Mesendoderm (in vitro differentiated cells): ENCODE results near the gene SEPTIN1.
"Not testable (repeated sequence)": the region's sequence is repeated elsewhere in the genome, so short reads cannot be mapped to it uniquely, and the experiment has no call there.

Source experiments
- DNase-seq: peaks from one replicate; pipeline ENCODE4 v3.0.0; 2013
- H2AK5ac ChIP-seq: 2 replicates; pipeline ENCODE4 v1.6.1; 2013; ENCODE audit warnings: low read length, inconsistent platforms
- H2BK120ac ChIP-seq: 2 replicates; pipeline ENCODE4 v1.6.1; 2013; ENCODE audit warnings: low read depth, mild to moderate bottlenecking, low read length, moderate library complexity, mixed read lengths
- H2BK15ac ChIP-seq: replicated peaks from 2 replicates; pipeline ENCODE4 v1.6.1; 2013; ENCODE audit warnings: low read depth, mild to moderate bottlenecking, moderate library complexity
- H2BK5ac ChIP-seq: 2 replicates; pipeline ENCODE4 v1.6.1; 2013; ENCODE audit warnings: low read length, inconsistent platforms
- H3K18ac ChIP-seq: 2 replicates; pipeline ENCODE4 v1.6.1; 2013; ENCODE audit warnings: mild to moderate bottlenecking, low read length, mixed read lengths
- H3K23ac ChIP-seq: one replicate; pipeline ENCODE4 v1.6.1; 2013; ENCODE audit warnings: low read length
- H3K27ac ChIP-seq: 2 replicates; pipeline ENCODE4 v1.5.1; 2013; ENCODE audit warnings: low read depth, mild to moderate bottlenecking, inconsistent platforms, low read length, moderate library complexity
- H3K27me3 ChIP-seq: 2 replicates; pipeline ENCODE4 v1.6.1; 2013; ENCODE audit warnings: low read length, control low read depth, mild to moderate bottlenecking, inconsistent platforms; ENCODE audit not compliant: insufficient read depth, poor library complexity
- H3K36me3 ChIP-seq: 2 replicates; pipeline ENCODE4 v1.6.1; 2013; ENCODE audit warnings: low read length, inconsistent platforms; ENCODE audit not compliant: control insufficient read depth, insufficient read depth
- H3K4ac ChIP-seq: one replicate; pipeline ENCODE4 v1.6.1; 2013; ENCODE audit warnings: low read depth, mild to moderate bottlenecking, low read length, moderate library complexity
- H3K4me1 ChIP-seq: 2 replicates; pipeline ENCODE4 v1.6.1; 2013; ENCODE audit warnings: low read depth, low read length, inconsistent platforms; ENCODE audit not compliant: control insufficient read depth
- H3K4me2 ChIP-seq: 2 replicates; pipeline ENCODE4 v1.6.1; 2013; ENCODE audit warnings: low read length
- H3K4me3 ChIP-seq: 2 replicates; pipeline ENCODE4 v1.5.1; 2013; ENCODE audit warnings: mild to moderate bottlenecking, low read length
- H3K56ac ChIP-seq: one replicate; pipeline ENCODE4 v1.6.1; 2013; ENCODE audit warnings: low read length
- H3K79me1 ChIP-seq: 2 replicates; pipeline ENCODE4 v1.6.1; 2013; ENCODE audit warnings: low read length, inconsistent platforms
- H3K79me2 ChIP-seq: 2 replicates; pipeline ENCODE4 v1.6.1; 2013; ENCODE audit warnings: mild to moderate bottlenecking, low read length; ENCODE audit not compliant: control insufficient read depth, insufficient read depth
- H3K9ac ChIP-seq: 2 replicates; pipeline ENCODE4 v1.6.1; 2013; ENCODE audit warnings: low read length, inconsistent platforms
- H4K5ac ChIP-seq: one replicate; pipeline ENCODE4 v1.6.1; 2013; ENCODE audit warnings: low read length
- H4K8ac ChIP-seq: one replicate; pipeline ENCODE4 v1.6.1; 2013; ENCODE audit warnings: low read depth, mild to moderate bottlenecking, control low read depth, low read length, moderate library complexity
- WGBS: extraction: QIAGEN DNeasy Blood & Tissue Kit; methylation state at CpG from one replicate; pipeline ENCODE4 v1.1.7; 2013; ENCODE audit warnings: low lambda C conversion rate, missing lambda C conversion rate; ENCODE audit not compliant: insufficient coverage; ENCODE audit errors: extremely low coverage; 5-methylcytosine and 5-hydroxymethylcytosine counted together

SEPTIN1 gene

GRCh38 chr16:30397056-30397455 is 14.7 kb upstream of the SEPTIN1 start:
- Histone ChIP-seq H3K56ac (no peak overlapping the region), H3K27ac (no peak overlapping the region), H2AK5ac (no peak overlapping the region), H3K4me2 (no peak overlapping the region), H2BK120ac (no peak overlapping the region), H3K36me3 (no peaks in the 10 kb centered on the region), H3K9ac (no peak overlapping the region), H4K5ac (no peak overlapping the region), H3K79me1 (peaks cover 7% of the 10 kb centered on the region), H2BK5ac (no peak overlapping the region), H3K18ac (no peak overlapping the region), H3K23ac (no peak overlapping the region), H3K4me1 (no peaks in the 10 kb centered on the region), H4K8ac (no peak overlapping the region), H3K79me2 (peaks cover 20% of the 10 kb centered on the region), H2BK15ac (no peak overlapping the region), H3K27me3 (no peaks in the 10 kb centered on the region), H3K4me3 (no peak overlapping the region), H3K4ac (no peak overlapping the region)
- no peak for DNase-seq
- no CpG with 5 or more reads among the region's 4 CpGs for WGBS

GRCh38 chr16:30396627-30397026 is 14.3 kb upstream of the SEPTIN1 start:
- not testable (repeated sequence) for H2AK5ac ChIP-seq, H3K9ac ChIP-seq, H3K4me1 ChIP-seq, H3K4me2 ChIP-seq, H3K23ac ChIP-seq, H4K8ac ChIP-seq, H3K4me3 ChIP-seq, H2BK15ac ChIP-seq, H3K4ac ChIP-seq, H2BK120ac ChIP-seq, H3K18ac ChIP-seq, H4K5ac ChIP-seq, H3K36me3 ChIP-seq, H2BK5ac ChIP-seq, H3K27me3 ChIP-seq, H3K27ac ChIP-seq, DNase-seq, H3K56ac ChIP-seq, H3K79me1 ChIP-seq
- WGBS = no CpG with 5 or more reads among the region's 4 CpGs
- H3K79me2 ChIP-seq = peaks cover 20% of the 10 kb centered on the region

- no peak overlapping the region for H4K8ac ChIP-seq
- H3K23ac ChIP-seq = no peak overlapping the region
- H3K36me3 ChIP-seq = no peaks in the 10 kb centered on the region
- H3K9ac ChIP-seq = peak overlapping the region; percentile 96
- peak overlapping the region; percentile 81 for H3K4me3 ChIP-seq
- no CpG with 5 or more reads among the region's 13 CpGs for WGBS
- no peak overlapping the region for H2BK120ac ChIP-seq
- H3K56ac ChIP-seq = peak overlapping the region; percentile 96
- H2AK5ac ChIP-seq = no peak overlapping the region
- peak overlapping the region; percentile 85 for H3K18ac ChIP-seq
- H4K5ac ChIP-seq = no peak overlapping the region
- H2BK5ac ChIP-seq = no peak overlapping the region
- peak overlapping the region; percentile 84 for H3K4ac ChIP-seq
- peaks cover 20% of the 10 kb centered on the region for H3K79me2 ChIP-seq
- H3K27ac ChIP-seq = peak overlapping the region; percentile 98
- peaks cover 7% of the 10 kb centered on the region for H3K79me1 ChIP-seq
- peak overlapping the region; percentile 60 for H3K4me2 ChIP-seq
- no peaks in the 10 kb centered on the region for H3K4me1 ChIP-seq
- H3K27me3 ChIP-seq = no peaks in the 10 kb centered on the region
- DNase-seq = no peak
- H2BK15ac ChIP-seq = no peak overlapping the region
These were observed 13.7 kb upstream of the SEPTIN1 start for GRCh38 chr16:30395992-30396585.

- peaks cover 20% of the 10 kb centered on the region for H3K79me2 ChIP-seq
- WGBS = no CpG with 5 or more reads among the region's 103 CpGs
- peak within 1 kb of the TSS; percentile 84 for H3K4ac ChIP-seq
- peak; percentile 92 for DNase-seq
- peak within 1 kb of the TSS; percentile 40 for H2BK120ac ChIP-seq
- peak within 1 kb of the TSS; percentile 96 for H3K56ac ChIP-seq
- H3K79me1 ChIP-seq = peaks cover 7% of the 10 kb centered on the region
- H3K23ac ChIP-seq = peak within 1 kb of the TSS; percentile 32
- H3K27me3 ChIP-seq = no peaks in the 10 kb centered on the region
- no peaks in the 10 kb centered on the region for H3K4me1 ChIP-seq
- peak within 1 kb of the TSS; percentile 87 for H3K4me2 ChIP-seq
- peak within 1 kb of the TSS; percentile 85 for H3K18ac ChIP-seq
- peak within 1 kb of the TSS; percentile 62 for H2AK5ac ChIP-seq
- H4K5ac ChIP-seq = peak within 1 kb of the TSS; percentile 17
- no peaks in the 10 kb centered on the region for H3K36me3 ChIP-seq
- H3K27ac ChIP-seq = peak within 1 kb of the TSS; percentile 98
- H2BK15ac ChIP-seq = no peak within 1 kb of the TSS
- H3K4me3 ChIP-seq = peak within 1 kb of the TSS; percentile 81
- peak within 1 kb of the TSS; percentile 96 for H3K9ac ChIP-seq
- H4K8ac ChIP-seq = peak within 1 kb of the TSS; percentile 91
- H2BK5ac ChIP-seq = peak within 1 kb of the TSS; percentile 87
These were observed 13.0 kb upstream of the SEPTIN1 start, which contains the start of gene ZNF48 for GRCh38 chr16:30395155-30395991. Gene ZNF48 (plus strand): TSS chr16:30395420. CDS start chr16:30395795, 375 bp downstream.

- Histone ChIP-seq H3K56ac (peak overlapping the region; percentile 96), H3K4me3 (peak overlapping the region; percentile 81), H3K36me3 (no peaks in the 10 kb centered on the region), H3K27me3 (no peaks in the 10 kb centered on the region), H3K18ac (peak overlapping the region; percentile 85), H3K4me1 (no peaks in the 10 kb centered on the region), H2AK5ac (peak overlapping the region; percentile 62), H2BK5ac (peak overlapping the region; percentile 87), H4K8ac (peak overlapping the region; percentile 91), H3K9ac (peak overlapping the region; percentile 96), H3K79me1 (peaks cover 7% of the 10 kb centered on the region), H3K23ac (peak overlapping the region; percentile 32), H3K79me2 (peaks cover 20% of the 10 kb centered on the region), H2BK120ac (peak overlapping the region; percentile 40), H3K4me2 (peak overlapping the region; percentile 87), H3K4ac (peak overlapping the region; percentile 84), H2BK15ac (no peak overlapping the region), H4K5ac (peak overlapping the region; percentile 17), H3K27ac (peak overlapping the region; percentile 98)
- WGBS = no CpG with 5 or more reads among the region's 31 CpGs
- DNase-seq = peak; percentile 71
These were observed 12.3 kb upstream of the SEPTIN1 start for GRCh38 chr16:30394592-30395154.
